HG03108 (cell line): ENCODE results near the gene MAN2A2.
"Not testable (repeated sequence)": the region's sequence is repeated elsewhere in the genome, so short reads cannot be mapped to it uniquely, and the experiment has no call there.

Experiments
- ATAC-seq: cut with Tn5 transposase; IDR thresholded peaks from one replicate; pipeline ENCODE4 v1.9.1; 2021; ENCODE audit warnings: moderate library complexity; ENCODE audit not compliant: unreplicated experiment

Gene MAN2A2

DNA sequence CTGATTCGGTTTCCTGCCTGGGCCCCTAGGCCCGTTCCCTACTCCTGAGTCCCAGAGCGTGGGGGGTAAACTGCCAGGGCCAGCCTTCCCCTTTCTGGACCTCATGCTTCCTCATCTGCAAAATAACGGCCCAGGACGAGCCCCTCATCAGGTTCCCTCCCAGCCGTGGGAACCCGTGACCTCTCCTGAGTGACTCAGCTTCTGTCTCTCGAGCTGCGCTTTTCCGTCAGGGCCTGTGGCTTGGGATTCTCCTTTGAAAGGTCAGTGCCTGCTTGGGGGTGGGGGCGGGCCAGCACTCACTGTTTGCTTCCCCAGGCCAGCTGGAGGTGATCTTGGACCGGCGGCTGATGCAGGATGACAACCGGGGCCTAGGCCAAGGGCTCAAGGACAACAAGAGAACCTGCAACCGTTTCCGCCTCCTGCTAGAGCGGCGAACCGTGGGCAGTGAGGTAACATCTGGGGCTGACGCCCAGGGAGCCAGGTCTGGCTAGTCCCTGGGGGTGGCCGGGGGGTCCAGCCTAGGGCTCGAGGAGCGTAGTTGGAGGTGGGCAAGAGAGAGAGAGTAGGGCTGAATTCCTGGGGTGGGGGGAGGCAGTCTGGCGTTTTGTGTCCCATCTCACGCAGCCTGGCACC lies 12.8 kb downstream of the MAN2A2 start:
- ATAC-seq: no peak

DNA sequence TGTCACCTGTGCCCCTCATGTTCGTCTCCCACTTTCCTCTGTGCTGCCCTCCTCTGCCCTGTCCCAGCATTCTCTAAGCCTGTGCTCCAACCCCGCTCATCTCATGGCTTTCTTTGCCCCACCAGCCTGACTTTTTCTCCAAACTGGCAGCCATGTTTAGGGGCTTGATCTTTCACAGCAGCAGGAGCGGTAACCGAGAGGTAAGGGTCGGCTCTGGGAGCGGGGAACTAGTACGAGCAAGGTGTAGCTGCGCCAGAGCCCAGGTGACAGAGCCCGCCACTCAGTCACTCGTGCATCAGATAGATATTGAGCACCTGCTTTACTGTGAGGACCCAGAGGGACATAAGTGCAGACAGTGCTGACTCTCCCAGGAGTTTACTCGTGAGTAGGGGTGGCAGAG lies 13.4 kb downstream of the MAN2A2 start:
- ATAC-seq: no peak

DNA sequence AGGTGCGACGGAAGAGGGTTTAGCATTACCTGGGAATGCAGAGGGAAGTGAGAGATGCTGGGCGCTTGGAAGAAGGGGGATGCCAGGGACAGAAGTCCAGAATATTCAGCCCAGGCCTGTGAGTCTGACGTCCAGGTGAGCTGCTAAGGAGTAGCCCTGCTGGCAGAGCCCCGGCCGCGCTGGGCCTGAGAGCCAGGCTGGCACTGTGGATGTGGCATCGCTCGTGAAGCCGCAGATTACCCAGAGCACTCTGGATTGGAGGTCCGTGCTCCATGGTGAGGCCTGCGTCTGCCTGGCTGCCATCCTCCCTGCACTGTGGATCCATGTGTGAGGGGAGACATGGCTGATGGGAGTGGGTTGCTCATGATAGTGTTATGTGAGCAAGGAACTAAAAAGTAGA lies 14.5 kb downstream of the MAN2A2 start:
- ATAC-seq: no peak

DNA sequence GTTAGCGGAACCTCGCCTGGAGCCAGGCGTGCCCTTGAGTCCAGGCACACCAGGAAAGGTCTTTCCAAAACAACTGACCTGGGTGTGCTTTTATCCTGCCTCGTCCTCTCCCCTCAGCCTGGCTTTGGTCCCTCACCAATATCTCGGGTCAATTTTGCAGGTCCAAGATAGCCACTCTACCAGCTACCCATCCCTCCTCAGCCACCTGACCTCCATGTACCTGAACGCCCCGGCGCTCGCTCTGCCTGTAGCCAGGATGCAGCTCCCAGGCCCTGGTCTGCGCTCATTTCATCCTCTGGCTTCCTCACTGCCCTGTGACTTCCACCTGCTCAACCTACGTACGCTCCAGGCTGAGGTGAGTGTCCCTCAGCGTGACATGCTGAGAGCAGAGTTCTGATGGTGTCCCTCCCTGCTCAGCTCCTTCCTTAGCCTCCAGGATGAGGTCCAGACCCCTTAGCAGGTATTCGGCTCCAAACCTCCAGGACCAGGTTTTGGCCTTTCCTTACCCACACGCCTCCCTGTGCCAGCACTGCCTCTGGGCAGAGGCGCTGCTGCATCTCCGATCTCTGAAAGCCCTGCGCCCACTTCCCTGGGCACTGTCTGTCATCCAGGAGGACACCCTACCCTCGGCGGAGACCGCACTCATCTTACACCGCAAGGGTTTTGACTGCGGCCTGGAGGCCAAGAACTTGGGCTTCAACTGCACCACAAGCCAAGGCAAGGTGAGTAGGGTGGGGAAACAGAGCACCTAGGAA lies 15.1 kb downstream of the MAN2A2 start:
- ATAC-seq: no peak

DNA sequence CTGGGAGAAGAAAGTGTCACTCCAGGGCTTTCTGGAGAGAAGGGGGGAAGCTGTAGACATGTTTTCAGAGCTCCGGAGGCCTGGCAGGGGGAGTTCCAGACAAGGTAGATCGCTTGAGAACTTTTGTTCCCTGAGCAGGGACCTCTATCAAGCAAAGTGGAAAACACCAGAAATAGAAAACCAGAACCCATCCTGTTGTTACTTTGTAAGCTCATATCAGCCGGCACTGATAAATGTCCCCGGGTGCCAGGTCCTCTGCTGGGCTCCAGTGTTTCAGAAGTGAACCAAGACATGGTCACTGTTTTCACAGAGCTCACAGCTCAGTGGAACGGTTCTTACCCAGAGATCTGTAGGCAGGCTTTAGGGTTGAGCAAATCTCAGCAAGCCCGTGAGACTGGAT lies 15.7 kb downstream of the MAN2A2 start:
- no peak for ATAC-seq

DNA sequence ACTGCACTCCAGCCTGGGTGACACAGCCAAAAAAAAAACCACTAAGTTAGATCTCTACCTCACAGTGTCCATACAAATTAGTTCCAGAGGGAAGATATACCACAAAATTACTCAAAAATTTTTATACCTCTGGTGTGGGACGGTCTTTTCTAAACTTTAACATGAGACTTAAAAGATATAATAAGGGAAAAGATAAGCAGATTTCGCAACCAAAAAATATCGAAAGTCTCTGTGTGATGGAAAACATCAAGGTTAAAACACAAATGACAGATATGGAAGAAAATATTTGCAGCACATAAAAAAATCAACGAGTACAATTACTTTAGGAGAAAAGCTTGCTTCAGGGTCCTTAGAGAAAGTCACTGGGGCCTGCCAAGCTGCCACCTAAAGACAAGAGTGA lies 18.8 kb downstream of the MAN2A2 start:
- ATAC-seq: no peak

DNA sequence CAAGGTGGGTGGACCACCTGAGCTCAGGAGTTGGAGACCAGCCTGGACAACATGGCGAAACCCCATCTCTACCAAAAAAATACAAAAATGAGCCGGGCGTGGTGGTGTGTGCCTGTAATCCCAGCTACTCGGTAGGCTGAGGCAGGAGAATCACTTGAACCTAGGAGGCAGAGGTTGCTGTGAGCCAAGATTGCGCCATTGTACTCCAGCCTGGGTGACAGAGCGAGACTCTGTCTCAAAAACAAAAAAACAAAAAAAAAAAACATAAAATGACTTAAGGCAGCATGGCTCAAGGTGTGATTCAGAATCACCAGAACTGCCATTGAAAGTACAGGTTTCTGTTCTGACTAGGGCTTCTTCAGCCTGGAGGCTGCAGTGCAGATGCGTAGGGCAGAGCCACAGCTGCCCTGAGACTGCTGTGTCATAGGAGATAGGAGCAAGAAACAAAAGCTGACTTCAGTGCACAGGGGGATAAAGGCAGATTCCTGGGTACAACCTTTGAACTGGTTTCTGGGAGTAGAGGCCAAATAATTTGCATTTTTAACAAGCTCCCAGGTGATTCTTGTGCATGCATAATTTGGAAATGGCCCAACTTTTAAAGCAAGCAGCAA lies 19.7 kb downstream of the MAN2A2 start:
- peak; percentile 68 for ATAC-seq

DNA sequence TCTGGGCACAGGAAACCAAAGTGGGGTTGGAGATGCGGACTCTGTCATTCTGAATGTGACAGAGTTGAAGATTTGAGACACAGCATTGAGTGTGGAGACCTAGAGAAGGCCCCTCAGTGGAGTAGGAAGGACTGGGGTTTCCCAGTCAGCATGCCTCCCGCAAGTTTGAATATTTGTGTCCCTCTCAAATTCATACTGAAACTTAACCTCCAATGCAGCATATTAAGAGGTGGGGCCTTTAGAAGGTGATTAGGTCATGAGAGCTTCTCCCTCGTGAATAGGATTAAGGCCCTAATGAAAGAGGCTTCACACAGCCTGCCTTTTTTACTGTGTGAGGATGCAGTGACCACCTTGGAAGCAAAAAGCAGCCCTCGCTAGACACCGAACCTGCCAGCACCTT lies 21.3 kb downstream of the MAN2A2 start:
- ATAC-seq: peak; percentile 55

DNA sequence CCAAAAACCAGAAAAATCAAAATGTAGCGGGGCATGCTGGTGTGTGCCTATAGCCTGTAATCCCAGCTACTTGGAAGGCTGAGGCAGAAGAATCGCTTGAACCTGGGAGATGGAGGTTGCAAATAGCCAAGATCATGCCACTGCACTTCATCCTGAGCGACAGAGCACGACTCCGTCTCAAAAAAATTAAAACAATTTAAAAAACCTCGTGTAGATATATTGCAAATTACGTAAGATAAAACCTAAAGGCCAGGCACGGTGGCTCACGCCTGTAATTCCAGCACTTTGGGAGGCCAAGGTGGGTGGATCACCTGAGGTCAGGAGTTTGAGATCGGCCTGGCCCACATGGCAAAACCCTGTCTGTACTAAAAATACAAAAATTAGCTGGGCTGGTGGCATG lies 23.7 kb downstream of the MAN2A2 start:
- ATAC-seq: not testable (repeated sequence)

DNA sequence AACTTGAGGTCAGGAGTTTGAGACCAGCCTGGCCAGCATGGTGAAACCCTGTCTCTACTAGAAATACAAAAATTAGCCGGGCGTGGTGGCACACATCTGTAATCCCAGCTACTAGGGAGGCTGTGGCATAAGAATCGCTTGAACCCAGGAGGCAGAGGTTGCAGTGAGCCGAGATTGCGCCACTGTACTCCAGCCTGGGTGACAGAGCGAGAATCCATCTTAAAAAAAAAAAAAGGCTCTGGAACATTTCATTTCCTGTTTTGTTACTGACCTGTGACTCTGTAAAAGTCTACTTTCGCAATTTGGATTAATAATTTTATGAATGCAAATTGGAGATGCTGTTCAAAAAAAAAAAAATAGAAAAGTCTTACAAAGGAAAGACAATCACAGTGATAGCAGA lies 25.0 kb downstream of the MAN2A2 start:
- ATAC-seq: not testable (repeated sequence)

DNA sequence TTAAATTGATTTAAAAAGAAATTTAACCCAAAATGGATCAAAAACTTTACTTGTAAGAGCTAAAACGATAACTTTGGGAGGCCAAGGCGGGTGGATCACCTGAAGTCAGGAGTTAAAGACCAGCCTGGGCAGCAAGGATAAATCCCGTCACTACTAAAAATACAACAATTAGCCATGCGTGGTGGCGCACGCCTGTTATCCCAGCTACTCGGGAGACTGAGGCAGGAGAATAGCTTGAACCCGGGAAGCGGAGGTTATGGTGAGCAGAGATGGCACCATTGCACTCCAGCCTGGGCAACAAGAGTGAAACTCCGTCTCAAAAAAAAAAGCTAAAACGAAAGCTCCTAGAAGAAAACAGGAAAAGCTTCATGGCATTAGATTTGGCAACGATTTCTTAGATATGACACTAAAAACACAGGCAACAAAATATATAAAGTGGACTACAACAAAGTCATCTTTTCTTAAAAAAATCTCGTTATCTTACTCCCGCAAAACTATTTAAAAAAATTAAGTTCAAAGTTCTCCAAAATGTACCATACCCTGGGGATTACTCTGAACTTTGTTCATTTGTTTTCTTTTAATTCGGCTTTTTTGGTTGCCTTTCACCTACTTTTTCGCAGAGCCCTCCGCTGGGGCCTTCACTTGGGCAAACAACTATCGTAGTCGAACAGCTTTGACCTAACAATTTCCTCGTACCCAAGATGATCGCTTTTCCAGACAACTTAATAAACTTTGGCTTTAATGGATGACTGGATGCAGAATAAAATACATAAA lies 26.3 kb downstream of the MAN2A2 start:
- ATAC-seq: no peak

DNA sequence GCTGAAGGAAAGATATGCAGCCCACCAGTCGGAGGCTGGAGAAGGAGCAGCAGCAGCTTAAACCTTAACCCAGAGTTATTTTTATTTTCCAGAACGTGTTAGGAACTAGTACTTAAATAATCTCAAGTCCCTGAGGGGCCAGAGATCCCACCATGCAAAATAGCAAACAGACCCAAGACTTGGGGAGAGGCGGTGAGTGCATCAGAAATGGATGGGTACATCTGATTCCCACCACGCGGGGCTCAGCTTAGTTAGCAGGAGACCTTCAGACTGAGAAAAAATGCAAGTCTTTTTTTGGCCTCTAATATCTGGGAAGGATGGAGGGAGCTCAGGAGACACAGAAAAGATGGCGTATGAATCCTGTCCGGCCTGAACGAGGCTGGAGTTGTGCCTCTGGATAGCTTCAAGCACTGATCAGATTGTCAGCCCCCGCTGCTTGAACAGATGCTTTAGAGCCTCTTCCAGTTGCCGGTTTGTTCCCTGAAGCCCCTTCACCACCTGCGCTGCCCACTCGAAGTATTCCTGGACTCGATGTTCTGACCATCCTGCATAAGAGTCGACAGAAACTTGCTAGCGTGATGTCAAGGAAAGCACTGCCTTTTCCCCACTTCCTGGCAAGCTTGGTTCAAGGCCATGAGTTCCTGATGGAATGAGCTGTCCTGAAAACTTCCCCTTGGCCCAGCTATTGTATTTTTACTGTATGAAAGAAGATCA lies 27.9 kb downstream of the MAN2A2 start:
- ATAC-seq: no peak

DNA sequence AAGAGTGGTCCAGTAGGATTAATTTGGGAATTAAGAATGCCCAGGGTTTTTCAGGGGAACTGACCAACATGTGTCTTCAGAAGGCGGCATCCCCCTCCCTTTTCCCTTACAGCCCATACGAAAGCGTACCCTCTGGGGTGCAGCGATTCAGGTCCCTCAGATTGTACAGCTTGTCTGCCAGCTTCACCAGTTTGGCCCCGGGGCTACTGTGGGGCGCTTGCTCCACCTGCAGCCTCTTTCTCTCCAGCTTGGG lies 28.4 kb downstream of the MAN2A2 start:
- ATAC-seq: no peak

DNA sequence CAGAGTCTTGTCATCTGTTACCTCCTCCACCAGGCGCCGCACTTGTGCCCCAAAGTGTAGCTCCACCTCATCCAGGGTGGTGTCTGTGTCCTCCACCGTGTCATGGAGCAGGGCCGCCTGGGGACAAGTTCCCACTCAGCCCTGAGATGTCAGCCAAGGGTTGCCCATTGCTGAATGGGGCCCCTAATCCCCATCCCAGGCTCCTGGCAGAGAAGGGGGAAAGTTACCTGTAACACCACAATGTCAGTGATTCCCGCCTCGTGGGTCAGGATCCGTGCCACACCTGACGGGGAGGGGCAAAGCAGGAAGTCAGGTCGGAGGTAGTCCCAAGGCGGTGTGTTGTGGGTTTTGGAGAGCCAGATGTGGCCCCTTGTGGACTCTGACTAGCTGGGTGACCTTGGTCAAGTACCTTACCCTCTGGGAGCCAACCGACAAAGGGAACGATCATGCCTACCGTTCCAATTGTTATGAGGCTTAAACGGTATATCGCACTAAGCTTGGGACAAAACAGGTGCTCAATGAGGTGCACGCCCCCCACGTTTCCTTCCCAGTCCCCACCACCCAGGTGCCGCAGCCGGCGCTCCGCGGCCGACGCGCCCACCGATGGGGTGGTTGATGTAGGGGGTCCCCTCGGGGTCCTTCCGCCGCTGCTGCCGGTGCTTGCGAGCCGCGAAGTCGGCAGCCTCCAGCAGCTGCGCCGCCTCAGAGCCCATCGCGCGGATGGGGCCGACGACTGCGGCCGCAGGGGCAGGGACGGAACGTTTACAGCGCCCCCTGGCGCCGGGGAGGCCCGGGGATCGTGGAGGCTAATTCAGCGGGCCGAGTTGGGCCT lies 28.9 kb downstream of the MAN2A2 start, which contains the start of gene HDDC3:
Gene HDDC3, minus strand, starts transcription at position 722 of the 832 bp plus-strand sequence. Its CDS starts 9 bp downstream, at position 713.
- peak; percentile 43 for ATAC-seq

DNA sequence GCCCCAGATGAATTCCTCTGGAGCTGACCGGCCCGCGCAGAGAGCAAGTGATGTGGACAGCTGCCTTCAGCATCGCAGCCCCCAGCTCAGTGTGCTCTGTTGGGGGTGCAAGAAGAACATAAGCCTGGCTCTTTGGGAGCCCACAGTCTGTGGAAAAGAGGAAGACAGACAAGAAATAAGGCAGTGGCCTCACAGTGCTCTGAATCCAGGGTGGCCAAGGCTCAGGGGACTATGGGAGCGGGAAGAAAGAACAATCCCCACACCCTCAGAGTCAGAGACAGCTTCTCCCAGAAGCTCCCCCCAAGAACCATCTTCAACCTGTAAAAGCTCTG lies 29.5 kb downstream of the MAN2A2 start:
- ATAC-seq: no peak

DNA sequence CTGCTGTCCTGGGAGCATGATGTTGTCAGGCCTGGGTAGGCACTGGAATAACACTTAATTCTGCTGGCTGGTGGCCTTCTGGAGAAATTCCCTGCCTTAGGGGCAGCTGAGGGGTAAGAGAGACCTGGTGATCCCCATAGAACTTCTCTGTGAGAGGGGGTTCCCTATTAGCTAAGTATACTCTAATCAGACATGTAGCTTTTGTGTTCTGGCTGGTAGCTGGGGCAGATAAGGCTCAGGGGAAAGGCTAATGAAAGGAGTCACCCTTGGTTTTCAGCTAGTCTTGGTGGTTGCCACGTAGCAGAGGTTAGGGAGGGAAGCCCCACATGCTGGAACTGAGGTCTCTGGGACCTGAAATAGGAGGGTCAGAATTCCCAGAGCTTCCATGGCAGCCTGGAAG lies 30.2 kb downstream of the MAN2A2 start:
- ATAC-seq: no peak

DNA sequence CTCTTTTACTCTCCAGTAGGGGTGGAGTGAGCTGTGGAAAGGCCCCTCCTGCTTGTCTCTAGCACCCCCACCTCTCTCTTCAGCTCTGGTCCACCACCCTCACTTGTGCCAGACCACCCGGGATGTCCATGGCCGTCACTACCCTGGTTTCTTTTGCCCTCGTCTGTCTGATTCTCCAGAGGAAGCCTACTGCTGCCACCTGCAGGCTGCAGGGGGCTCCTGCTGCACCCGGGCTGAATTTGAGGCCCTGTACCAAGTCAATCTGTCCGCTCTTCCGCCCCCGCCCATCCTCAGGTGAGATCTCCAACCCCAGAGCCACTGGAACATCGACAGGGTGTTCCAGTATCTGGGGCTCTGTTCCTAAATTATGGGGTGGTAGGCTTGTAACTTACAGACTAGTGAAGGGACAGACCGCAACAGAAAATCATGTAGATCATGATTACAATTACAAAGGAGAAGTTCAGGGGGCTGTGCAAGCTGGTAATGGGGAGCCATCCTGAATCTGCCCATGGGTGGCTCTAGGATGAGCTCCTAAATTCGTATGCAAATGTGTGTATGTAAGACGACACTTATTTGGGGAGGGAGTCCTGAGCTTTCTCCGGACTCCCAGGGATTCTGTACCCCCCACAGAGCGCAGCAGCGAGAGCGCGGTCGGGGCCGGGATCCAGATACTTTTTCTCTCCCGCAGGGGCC lies 31.3 kb downstream of the MAN2A2 start:
- peak; percentile 27 for ATAC-seq

DNA sequence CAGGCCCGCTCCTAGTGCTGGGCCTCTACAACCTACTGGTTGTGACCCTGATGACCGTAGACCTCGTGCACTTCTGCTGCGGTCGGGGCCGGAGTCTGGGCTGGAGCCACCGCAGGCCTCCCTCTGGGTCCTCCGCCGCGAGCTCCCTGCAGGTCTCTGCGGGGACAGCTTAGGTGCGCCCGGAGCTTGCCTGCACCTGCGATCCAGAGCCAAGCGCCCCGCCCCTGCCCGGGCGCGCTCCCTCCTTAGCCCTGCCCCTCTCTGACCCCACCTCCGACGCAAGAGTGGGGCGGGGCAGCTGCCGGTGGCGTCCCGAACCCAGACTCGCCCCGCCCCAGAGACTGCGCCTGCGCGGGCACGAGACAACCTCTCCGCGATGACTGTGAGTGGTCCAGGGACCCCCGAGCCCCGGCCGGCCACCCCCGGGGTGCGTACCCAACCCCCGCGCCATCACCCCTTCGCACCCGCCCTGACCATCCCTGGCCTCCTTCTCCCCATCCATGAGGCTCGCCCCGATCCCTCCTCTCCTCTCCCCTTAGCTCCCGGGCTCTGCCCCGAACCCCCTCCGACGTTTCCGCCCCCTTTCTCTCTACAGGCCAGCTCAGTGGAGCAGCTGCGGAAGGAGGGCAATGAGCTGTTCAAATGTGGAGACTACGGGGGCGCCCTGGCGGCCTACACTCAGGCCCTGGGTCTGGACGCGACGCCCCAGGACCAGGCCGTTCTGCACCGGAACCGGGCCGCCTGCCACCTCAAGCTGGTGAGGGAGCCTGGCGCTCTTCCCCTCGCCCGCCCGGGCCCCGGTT lies 32.0 kb downstream of the MAN2A2 start, which contains the start of gene UNC45A:
Gene UNC45A, plus strand, starts transcription at position 337 of the 803 bp plus-strand sequence. Its CDS starts 40 bp downstream, at position 377.
- ATAC-seq: peak; percentile 54

DNA sequence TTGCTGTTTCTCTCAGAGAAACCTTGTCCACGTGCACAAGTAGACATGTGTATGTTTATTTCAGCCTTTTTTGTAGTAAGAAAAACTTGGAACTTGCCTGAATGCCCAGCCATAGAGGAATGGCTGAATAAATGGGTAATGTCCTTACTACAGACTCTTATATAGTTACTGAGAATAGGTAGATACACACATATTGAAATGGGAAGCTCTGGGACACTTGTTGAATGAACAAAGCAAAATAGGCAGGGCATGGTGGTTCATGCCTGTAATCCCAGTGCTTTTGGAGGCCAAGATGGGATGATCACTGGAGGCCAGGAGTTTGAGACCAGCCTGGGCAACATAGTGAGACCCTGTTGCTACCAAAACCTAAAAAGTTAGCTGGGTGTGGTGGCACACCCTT lies 33.7 kb downstream of the MAN2A2 start:
- ATAC-seq: no peak
